SK-N-SH (cell line): Measurements from ENCODE around the gene TMEM131L. TPM values are rescaled to one million over a fixed set of nuclear protein-coding genes. Genes with fewer than 3 reads are reported as not detected.

Experiments used
- CTCF ChIA-PET: fragments of 300-600, 350-600 bp; formaldehyde crosslinking; extraction: SDS; loops from one replicate; lab custom pipeline; 2021; lab: Yijun Ruan, JAX
- POLR2A ChIA-PET: fragments of 350-600 bp; sonication (Branson Sonifier 250); formaldehyde crosslinking; extraction: SDS; loops from one replicate; lab custom pipeline; 2020; ENCODE audit warnings: antibody characterized with exemption, inconsistent platforms; lab: Yijun Ruan, JAX
- DNase-seq: peaks from one replicate; pipeline ENCODE4 v3.0.0; 2012
- H2AFZ ChIP-seq: fragments of 200-600 bp; sonication (generic); 2 replicates; pipeline ENCODE4 v1.8.1; 2016; ENCODE audit warnings: antibody characterized with exemption, mild to moderate bottlenecking, low read depth
- H3F3A ChIP-seq: fragments of 200-600 bp; sonication (generic); replicated peaks from 2 replicates; pipeline ENCODE3; 2016; ENCODE audit warnings: antibody characterized with exemption, mild to moderate bottlenecking; ENCODE audit not compliant: insufficient read depth
- H3K27ac ChIP-seq, 2 experiments: fragments of 200-500 bp in 1 of 2; fragments of 200-600 bp in 1 of 2; sonication (Bioruptor generic) in 1 of 2; sonication (generic), shearing (Covaris generic) in 1 of 2; 2 replicates each; pipeline versions ENCODE4 v1.5.1 to v1.6.1; 2014 to 2016; ENCODE audit warnings: low read depth in 2 of 2, inconsistent platforms in 1 of 2, low read length in 1 of 2, mild to moderate bottlenecking in 1 of 2, mixed read lengths in 1 of 2
- H3K27me3 ChIP-seq: fragments of 200-600 bp; sonication (generic), shearing (Covaris generic); 2 replicates; pipeline ENCODE4 v1.6.1; 2016; ENCODE audit warnings: mixed run types; ENCODE audit not compliant: insufficient read depth
- H3K36me3 ChIP-seq, 2 experiments: fragments of 200-500 bp in 1 of 2; fragments of 200-600 bp in 1 of 2; sonication (Bioruptor generic) in 1 of 2; sonication (generic) in 1 of 2; replicated peaks in 1 of 2; 2 replicates each; pipeline versions ENCODE3 to v1.5.1; 2014 to 2016; ENCODE audit warnings: low read length in 1 of 2, mild to moderate bottlenecking in 1 of 2; ENCODE audit not compliant: insufficient read depth in 2 of 2, control insufficient read depth in 1 of 2
- H3K4me1 ChIP-seq, 2 experiments: fragments of 200-500 bp in 1 of 2; fragments of 200-600 bp in 1 of 2; sonication (Bioruptor generic) in 1 of 2; sonication (generic), shearing (Covaris generic) in 1 of 2; 2 replicates each; pipeline versions ENCODE4 v1.5.1 to v1.6.1; 2014 to 2016; ENCODE audit warnings: low read depth in 1 of 2, low read length in 1 of 2, mixed run types in 1 of 2; ENCODE audit not compliant: insufficient read depth in 2 of 2, control insufficient read depth in 1 of 2
- H3K4me2 ChIP-seq: fragments of 200-600 bp; sonication (generic), shearing (Covaris generic); 2 replicates; pipeline ENCODE4 v1.6.1; 2017; ENCODE audit warnings: mixed run types
- H3K4me3 ChIP-seq, 2 experiments: fragments of 200-500 bp in 1 of 2; fragments of 200-600 bp in 1 of 2; sonication (Bioruptor generic) in 1 of 2; sonication (generic), shearing (Covaris generic) in 1 of 2; 2 replicates each; pipeline versions ENCODE4 v1.5.1 to v1.8.1; 2014 to 2016; ENCODE audit warnings: low read depth in 2 of 2, inconsistent platforms in 1 of 2, low read length in 1 of 2, mild to moderate bottlenecking in 1 of 2, mixed read lengths in 1 of 2, moderate library complexity in 1 of 2
- H3K79me2 ChIP-seq: fragments of 200-600 bp; sonication (generic); 2 replicates; pipeline ENCODE4 v1.8.1; 2017; ENCODE audit warnings: mild to moderate bottlenecking; ENCODE audit not compliant: insufficient read depth
- H3K9ac ChIP-seq: fragments of 200-600 bp; sonication (generic); 2 replicates; pipeline ENCODE4 v1.6.1; 2017; ENCODE audit warnings: mixed run types
- H3K9me2 ChIP-seq: fragments of 200-600 bp; sonication (generic); 2 replicates; pipeline ENCODE4 v1.6.1; 2017; ENCODE audit warnings: mixed run types
- H3K9me3 ChIP-seq: fragments of 200-600 bp; sonication (generic); 2 replicates; pipeline ENCODE4 v1.6.1; 2017; ENCODE audit warnings: mixed run types, mild to moderate bottlenecking, moderate library complexity
- H4K20me1 ChIP-seq: fragments of 200-600 bp; sonication (generic); 2 replicates; pipeline ENCODE4 v1.6.1; 2017; ENCODE audit warnings: mild to moderate bottlenecking, mixed run types; ENCODE audit not compliant: insufficient read depth
- CTCF ChIP-seq: fragments of 200-600 bp; sonication (generic); IDR thresholded peaks from 2 replicates; pipeline ENCODE4 v1.6.1; 2017; ENCODE audit warnings: antibody characterized with exemption, mild to moderate bottlenecking, moderate library complexity
- FOXM1 ChIP-seq: IDR thresholded peaks from 2 replicates; pipeline ENCODE4 v1.4.0; 2012; ENCODE audit warnings: low read depth, mild to moderate bottlenecking
- GABPA ChIP-seq: IDR thresholded peaks from 2 replicates; pipeline ENCODE4 v1.4.0; 2012; ENCODE audit warnings: low read depth, mild to moderate bottlenecking
- JUND ChIP-seq: IDR thresholded peaks from 2 replicates; pipeline ENCODE4 v1.4.0; 2012
- MAX ChIP-seq: IDR thresholded peaks from 2 replicates; pipeline ENCODE4 v1.4.0; 2012; ENCODE audit warnings: low read depth
- PBX3 ChIP-seq: IDR thresholded peaks from 2 replicates; pipeline ENCODE4; 2012
- RAD21 ChIP-seq: IDR thresholded peaks from 2 replicates; pipeline ENCODE4 v1.6.1; 2012; ENCODE audit warnings: mild to moderate bottlenecking, low read length
- SIN3A ChIP-seq: IDR thresholded peaks from 2 replicates; pipeline ENCODE4 v1.6.1; 2012; ENCODE audit warnings: low read depth, mild to moderate bottlenecking, low read length, moderate library complexity, borderline replicate concordance
- TEAD4 ChIP-seq: IDR thresholded peaks from 2 replicates; pipeline ENCODE4 v1.4.0; 2012; ENCODE audit warnings: mild to moderate bottlenecking, borderline replicate concordance; ENCODE audit not compliant: insufficient read depth
- YY1 ChIP-seq: IDR thresholded peaks from 2 replicates; pipeline ENCODE4 v1.4.0; 2012; ENCODE audit warnings: low read depth, mild to moderate bottlenecking
- WGBS: methylation state at CpG from one replicate; pipeline ENCODE4 v1.1.6; 2017; ENCODE audit warnings: low lambda C conversion rate; 5-methylcytosine and 5-hydroxymethylcytosine counted together
- polyA plus RNA-seq, 3 experiments: library from polyadenylated mRNA; depleted of rRNA; stranded (reverse); fragments of >200 nt; gene quantifications; 2 replicates each; pipeline ENCODE4 v1.2.3, GENCODE V29; 2012

The TMEM131L gene
- polyA plus RNA-seq, 1 of the 3 experiments (the other 2 are of a cell fraction) = 6.2 TPM

GRCh38 chr4:153649572-153649991 lies 183.4 kb downstream of the TMEM131L start:
- ChIA-PET CTCF (interaction anchor here (1.0 to 2.5 kb wide), 3 partner anchors 8 to 100 kb away, joined by 4 to 20 read pairs (median 4); no protein-coding TSS in a partner anchor), POLR2A (no interaction called here)
- Histone ChIP-seq H3F3A (no peaks in the 10 kb centered on the region), H2AFZ (no peak overlapping the region), H3K36me3 (no peaks in the 10 kb centered on the region), H3K4me2 (no peak overlapping the region), H3K27ac (no peak overlapping the region), H4K20me1 (no peaks in the 10 kb centered on the region), H3K79me2 (no peaks in the 10 kb centered on the region), H3K4me1 (no peaks in the 10 kb centered on the region; a peak in 1 of 4 replicates), H3K9me2 (no peaks in the 10 kb centered on the region), H3K9ac (no peak overlapping the region), H3K27me3 (no peaks in the 10 kb centered on the region), H3K4me3 (no peak overlapping the region), H3K9me3 (no peaks in the 10 kb centered on the region)
- DNase-seq = no peak
- WGBS = 83% methylated on average over 6 of the region's 6 CpGs
- no peak for TF ChIP-seq PBX3
- TF ChIP-seq JUND = no peak
- TF ChIP-seq RAD21 = peak; percentile 28
- TF ChIP-seq CTCF = peak; percentile 42
- TF ChIP-seq MAX = no peak

- ChIA-PET POLR2A (no interaction called here), CTCF (interaction anchor here (0.7 to 2.2 kb wide), 3 partner anchors 8 to 99 kb away, joined by 3 to 8 read pairs (median 3); no protein-coding TSS in a partner anchor)
- Histone ChIP-seq H3K4me2 (no peak overlapping the region), H3K4me1 (no peaks in the 10 kb centered on the region; a peak in 1 of 4 replicates), H3F3A (no peaks in the 10 kb centered on the region), H3K27ac (no peak overlapping the region), H3K4me3 (no peak overlapping the region), H4K20me1 (no peaks in the 10 kb centered on the region), H3K36me3 (no peaks in the 10 kb centered on the region), H3K79me2 (no peaks in the 10 kb centered on the region), H3K9me3 (no peaks in the 10 kb centered on the region), H3K27me3 (no peaks in the 10 kb centered on the region), H3K9me2 (no peaks in the 10 kb centered on the region), H2AFZ (no peak overlapping the region), H3K9ac (no peak overlapping the region)
- WGBS = 86% methylated on average over 3 of the region's 3 CpGs
- TF ChIP-seq GABPA (no peak), TEAD4 (no peak), SIN3A (no peak), FOXM1 (no peak), YY1 (no peak)
- DNase-seq = no peak
Measured at GRCh38 chr4:153651116-153651515, 185.0 kb downstream of the TMEM131L start.
